Measurements from ENCODE around the gene FCRL5.

DNA sequence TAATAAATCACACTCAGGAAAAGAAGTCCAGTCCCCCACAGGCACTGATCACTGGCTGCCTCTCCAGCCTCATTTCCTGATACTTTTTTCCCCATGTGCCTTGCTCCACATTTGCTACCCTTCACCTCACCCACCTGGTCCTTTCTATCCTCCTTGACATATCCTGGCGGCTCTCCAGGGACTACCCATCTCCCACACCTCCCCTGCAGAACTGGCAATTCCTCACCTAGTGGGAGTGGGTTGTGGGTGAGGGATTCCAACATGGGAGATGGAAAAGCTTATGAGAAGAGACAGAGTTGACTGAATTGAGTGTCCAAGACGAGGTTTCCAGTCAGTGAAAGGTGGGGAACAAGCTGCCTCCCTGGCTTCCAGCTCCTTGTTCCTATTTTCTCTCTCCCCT lies 69.6 kb downstream of the FCRL5 start:
- TF ChIP-seq, protein P1, sequence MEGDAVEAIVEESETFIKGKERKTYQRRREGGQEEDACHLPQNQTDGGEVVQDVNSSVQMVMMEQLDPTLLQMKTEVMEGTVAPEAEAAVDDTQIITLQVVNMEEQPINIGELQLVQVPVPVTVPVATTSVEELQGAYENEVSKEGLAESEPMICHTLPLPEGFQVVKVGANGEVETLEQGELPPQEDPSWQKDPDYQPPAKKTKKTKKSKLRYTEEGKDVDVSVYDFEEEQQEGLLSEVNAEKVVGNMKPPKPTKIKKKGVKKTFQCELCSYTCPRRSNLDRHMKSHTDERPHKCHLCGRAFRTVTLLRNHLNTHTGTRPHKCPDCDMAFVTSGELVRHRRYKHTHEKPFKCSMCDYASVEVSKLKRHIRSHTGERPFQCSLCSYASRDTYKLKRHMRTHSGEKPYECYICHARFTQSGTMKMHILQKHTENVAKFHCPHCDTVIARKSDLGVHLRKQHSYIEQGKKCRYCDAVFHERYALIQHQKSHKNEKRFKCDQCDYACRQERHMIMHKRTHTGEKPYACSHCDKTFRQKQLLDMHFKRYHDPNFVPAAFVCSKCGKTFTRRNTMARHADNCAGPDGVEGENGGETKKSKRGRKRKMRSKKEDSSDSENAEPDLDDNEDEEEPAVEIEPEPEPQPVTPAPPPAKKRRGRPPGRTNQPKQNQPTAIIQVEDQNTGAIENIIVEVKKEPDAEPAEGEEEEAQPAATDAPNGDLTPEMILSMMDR (IDR thresholded peaks at IDR 0.05), result no peak
- TF ChIP-seq, protein P2, sequence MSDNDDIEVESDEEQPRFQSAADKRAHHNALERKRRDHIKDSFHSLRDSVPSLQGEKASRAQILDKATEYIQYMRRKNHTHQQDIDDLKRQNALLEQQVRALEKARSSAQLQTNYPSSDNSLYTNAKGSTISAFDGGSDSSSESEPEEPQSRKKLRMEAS (IDR thresholded peaks at IDR 0.05), result no peak
- TF ChIP-seq MAFK (IDR thresholded peaks at IDR 0.05; ENCODE audit: partially characterized antibody) (no peak), USF2 (IDR thresholded peaks at IDR 0.05) (no peak), FOSL2 (IDR thresholded peaks at IDR 0.05) (no peak), FOSL2 (CRISPR knock-in tag; IDR thresholded peaks at IDR 0.05) (no peak), RARB (CRISPR knock-in tag; IDR thresholded peaks at IDR 0.05) (no peak), POLR2A (IDR thresholded peaks at IDR 0.05; ENCODE audit: low read length) (no peak), POLR2AphosphoS2 (conservative IDR thresholded peaks at IDR 0.05; ENCODE audit: low read length) (no peak), EP300 (IDR thresholded peaks at IDR 0.05) (no peak)
